ENCODE data around the gene SMIM5.

Gene SMIM5, protein sequence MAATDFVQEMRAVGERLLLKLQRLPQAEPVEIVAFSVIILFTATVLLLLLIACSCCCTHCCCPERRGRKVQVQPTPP

DNA sequence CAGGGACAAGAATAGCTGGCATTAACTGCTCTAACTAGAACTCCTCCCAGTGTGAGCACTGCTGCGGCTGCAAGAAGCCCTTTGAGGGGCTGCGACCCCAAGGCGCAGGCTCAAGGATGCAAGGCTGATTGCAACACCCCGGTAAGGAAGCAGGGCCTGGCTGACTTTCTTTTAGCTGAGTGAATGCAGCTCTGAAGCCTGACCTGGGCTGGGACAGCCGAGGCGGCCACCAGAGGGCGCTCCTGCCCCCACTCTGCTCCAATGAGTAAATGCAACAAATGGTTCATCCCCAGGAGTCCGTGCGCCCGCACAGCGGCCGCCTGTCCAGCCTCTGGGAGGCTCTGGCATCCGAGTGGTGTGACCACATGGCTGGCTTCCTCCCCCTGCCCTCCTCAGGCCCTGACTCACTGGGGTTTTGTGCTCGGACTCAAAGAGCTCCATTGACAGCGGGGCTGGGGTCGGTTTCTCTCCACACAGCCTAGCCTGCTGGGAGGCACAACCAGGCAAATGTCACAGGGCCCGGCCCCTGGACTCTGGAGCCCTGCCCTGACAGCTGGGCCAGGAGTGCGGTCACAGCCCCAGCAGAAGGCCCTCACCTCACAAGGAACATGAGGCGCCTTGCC lies at the start of gene SMIM5:
Gene SMIM5, plus strand, starts transcription at position 572 of the 623 bp plus-strand sequence. CDS start 6,768 bp downstream, outside the sequence.
- no peaks in the 10 kb centered on the region; the same call in 1 of the 2 replicates for H3K36me3 ChIP-seq (ENCODE audit: insufficient read depth, low read depth, low read length)
- H3K4me3 ChIP-seq (ENCODE audit: low read length) = no peak within 1 kb of the TSS
- H3K4me1 ChIP-seq (ENCODE audit: insufficient read depth, low read length) = peaks cover 6% of the 10 kb centered on the region; the same call in 1 of the 2 replicates
- no peak within 1 kb of the TSS for H3K9ac ChIP-seq (ENCODE audit: low read depth, low read length)
- no peak within 1 kb of the TSS for H3K27ac ChIP-seq (ENCODE audit: low read length)
- H3K27me3 ChIP-seq (ENCODE audit: insufficient read depth, low read length) = no peaks in the 10 kb centered on the region
- no peaks in the 10 kb centered on the region for H3K9me3 ChIP-seq (ENCODE audit: insufficient read depth, low read depth, low read length)

DNA sequence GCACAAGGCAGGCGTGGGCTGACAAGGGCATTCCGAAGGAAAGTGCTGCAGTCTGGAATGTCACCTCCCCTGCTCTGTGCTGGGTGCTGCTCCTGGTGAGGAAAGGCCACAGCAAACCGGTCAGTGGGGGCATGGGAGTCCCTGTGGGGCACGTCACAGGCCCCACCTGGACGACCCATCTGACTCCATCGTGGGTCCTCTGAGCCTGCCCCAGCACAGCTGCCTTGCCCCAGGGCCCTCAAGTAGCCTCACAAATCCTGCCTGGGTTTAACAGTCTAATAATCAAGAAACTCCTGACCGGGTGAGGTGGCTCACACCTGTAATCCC lies 48.4 kb upstream of the SMIM5 start:
- Histone ChIP-seq H3K27me3 (ENCODE audit: insufficient read depth, low read length) (peaks cover 28% of the 10 kb centered on the region), H3K27ac (ENCODE audit: low read length) (no peak overlapping the region), H3K4me3 (ENCODE audit: low read length) (no peak overlapping the region), H3K36me3 (ENCODE audit: insufficient read depth, low read depth, low read length) (no peaks in the 10 kb centered on the region), H3K4me1 (ENCODE audit: insufficient read depth, low read length) (no peaks in the 10 kb centered on the region), H3K9me3 (ENCODE audit: insufficient read depth, low read depth, low read length) (no peaks in the 10 kb centered on the region), H3K9ac (ENCODE audit: low read depth, low read length) (no peak overlapping the region)

DNA sequence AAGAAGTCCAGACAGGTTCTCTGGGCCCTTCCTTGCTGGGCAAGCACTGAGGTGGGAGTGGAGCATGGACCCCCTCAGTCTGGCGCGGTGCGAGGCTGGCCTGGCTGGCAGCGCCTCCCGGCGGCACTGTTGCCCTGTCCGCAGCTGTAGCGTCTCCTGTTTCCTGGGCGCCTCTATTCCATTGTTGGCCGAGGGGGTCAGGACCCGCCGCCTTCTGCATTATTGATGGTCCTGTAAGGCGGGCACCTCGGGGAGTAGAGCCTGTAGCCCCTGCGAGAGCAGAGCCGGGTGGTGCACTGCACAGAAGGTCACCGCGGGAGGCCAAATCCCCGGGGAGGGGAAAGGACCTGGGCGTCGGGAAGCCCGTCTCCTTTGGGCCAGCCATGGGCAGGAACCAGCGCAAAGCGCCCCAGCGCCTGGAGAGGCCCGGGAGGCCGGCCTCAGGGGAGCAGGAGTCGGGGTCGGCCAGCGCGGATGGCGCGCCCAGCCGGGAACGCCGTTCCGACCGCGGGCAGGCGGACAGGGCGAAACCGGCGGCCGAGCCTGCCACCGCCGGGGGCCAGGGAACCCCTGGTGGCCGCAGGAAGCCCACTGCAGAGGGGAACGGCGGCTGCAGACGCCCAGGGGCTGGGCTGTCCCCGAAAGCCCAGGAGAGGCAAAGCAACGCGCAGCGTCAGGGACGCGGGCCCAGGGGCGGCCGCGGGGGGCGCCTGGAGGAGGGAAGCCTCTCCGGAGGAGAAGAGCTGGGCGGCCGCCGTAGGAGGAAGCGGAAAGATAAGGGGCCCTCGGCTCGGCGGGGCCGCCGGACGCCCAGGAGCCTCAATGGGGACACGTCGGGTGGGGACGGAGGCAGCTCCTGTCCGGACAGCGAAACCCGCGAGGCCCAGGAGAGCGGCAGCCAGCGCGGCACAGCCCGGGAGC lies 45.3 kb upstream of the SMIM5 start, which contains the start of gene MYO15B:
Gene MYO15B, plus strand, starts transcription at position 126 of the 921 bp plus-strand sequence. Its CDS starts 258 bp downstream, at position 384.
- peaks cover 39% of the 10 kb centered on the region for H3K27me3 ChIP-seq (ENCODE audit: insufficient read depth, low read length)
- H3K4me3 ChIP-seq (ENCODE audit: low read length) = peak within 1 kb of the TSS; percentile 65
- H3K9me3 ChIP-seq (ENCODE audit: insufficient read depth, low read depth, low read length) = no peaks in the 10 kb centered on the region
- H3K27ac ChIP-seq (ENCODE audit: low read length) = no peak within 1 kb of the TSS
- peak within 1 kb of the TSS; percentile 56; the same call in 1 of the 2 replicates for H3K9ac ChIP-seq (ENCODE audit: low read depth, low read length)
- H3K4me1 ChIP-seq (ENCODE audit: insufficient read depth, low read length) = no peaks in the 10 kb centered on the region
- H3K36me3 ChIP-seq (ENCODE audit: insufficient read depth, low read depth, low read length) = no peaks in the 10 kb centered on the region

DNA sequence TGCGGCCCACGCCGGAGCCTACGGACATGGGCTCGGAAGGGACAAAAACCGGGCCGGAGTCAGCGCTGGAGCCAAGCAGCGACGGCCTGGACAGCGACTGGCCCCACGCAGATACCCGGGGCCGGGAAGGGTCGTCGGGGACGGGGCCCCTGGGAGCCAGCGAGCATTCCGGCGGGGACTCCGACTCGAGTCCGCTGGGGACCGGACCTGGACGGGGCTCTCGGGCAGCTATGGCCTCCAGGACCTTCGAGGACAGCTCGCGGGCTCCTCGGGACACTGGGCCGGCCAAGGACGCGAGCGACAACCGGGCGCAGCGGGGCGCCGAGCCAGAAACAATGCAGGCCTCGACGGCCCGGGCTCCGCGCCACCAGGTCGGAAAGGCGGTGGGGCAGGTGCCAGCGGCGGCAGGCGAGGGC lies 44.6 kb upstream of the SMIM5 start:
- no peaks in the 10 kb centered on the region for H3K9me3 ChIP-seq (ENCODE audit: insufficient read depth, low read depth, low read length)
- H3K36me3 ChIP-seq (ENCODE audit: insufficient read depth, low read depth, low read length) = no peaks in the 10 kb centered on the region
- H3K9ac ChIP-seq (ENCODE audit: low read depth, low read length) = no peak overlapping the region
- peak overlapping the region; percentile 65 for H3K4me3 ChIP-seq (ENCODE audit: low read length)
- H3K27me3 ChIP-seq (ENCODE audit: insufficient read depth, low read length) = peaks cover 39% of the 10 kb centered on the region
- H3K4me1 ChIP-seq (ENCODE audit: insufficient read depth, low read length) = no peaks in the 10 kb centered on the region
- no peak overlapping the region for H3K27ac ChIP-seq (ENCODE audit: low read length)

DNA sequence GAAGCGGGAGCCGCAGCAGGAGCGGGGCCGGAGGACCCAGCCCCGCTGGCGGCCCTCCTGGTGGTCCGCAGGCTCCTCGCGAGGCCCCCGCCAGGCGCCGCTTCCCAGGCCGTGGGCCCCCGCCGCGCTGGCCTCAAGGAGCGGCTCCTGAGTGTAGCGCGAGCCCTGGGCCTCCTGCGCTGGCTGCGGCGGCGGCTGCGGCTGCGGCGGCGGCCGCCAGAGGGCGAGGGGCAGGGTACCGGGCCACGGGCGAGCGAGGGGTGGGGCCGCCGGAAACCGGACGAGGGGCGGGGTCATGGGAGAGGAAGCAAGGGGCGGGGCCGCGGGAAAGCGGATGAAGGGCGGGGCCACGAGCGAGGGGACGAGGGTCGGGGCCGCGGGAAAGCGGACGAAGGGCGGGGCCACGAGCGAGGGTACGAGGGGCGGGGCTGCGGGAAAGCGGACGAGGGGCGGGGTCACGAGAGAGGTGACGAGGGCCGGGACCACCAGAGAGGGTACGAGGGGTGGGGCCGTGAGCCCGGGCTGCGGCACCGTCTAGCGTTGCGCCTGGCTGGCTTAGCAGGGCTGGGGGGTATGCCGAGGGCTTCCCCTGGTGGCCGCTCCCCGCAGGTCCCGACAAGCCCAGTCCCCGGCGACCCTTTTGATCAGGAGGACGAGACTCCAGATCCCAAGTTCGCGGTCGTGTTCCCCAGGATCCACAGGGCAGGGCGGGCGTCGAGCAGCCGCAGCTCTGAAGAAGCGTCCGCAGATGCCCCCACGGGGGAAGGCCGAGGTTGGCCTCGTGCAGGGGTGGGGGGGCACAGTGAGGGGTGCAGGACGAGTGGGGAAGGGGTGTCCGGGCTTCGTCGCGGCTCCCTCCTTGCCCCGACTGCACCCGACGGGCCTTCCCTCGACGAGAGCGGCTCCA lies 44.0 kb upstream of the SMIM5 start:
- no peak overlapping the region for H3K27ac ChIP-seq (ENCODE audit: low read length)
- no peaks in the 10 kb centered on the region for H3K4me1 ChIP-seq (ENCODE audit: insufficient read depth, low read length)
- peak overlapping the region; percentile 59; the same call in 1 of the 2 replicates for H3K9ac ChIP-seq (ENCODE audit: low read depth, low read length)

DNA sequence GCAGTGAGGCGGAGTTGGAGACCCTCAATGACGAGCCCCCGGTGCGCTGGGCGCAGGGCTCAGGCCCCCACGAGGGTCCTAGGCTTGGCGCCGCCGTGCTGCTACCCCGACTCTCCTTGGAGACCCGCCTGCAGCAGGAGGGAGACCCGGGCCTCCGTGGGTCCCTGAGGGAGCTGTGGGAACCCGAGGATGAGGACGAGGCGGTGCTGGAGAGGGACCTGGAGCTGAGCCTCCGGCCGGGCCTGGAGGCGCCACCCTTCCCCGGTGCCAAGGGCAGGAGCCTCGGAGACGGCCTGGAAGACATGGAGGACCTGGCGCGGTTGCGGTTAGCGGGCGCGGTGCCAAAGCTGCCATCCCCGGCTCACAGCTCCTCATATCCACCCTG lies 43.3 kb upstream of the SMIM5 start:
- Histone ChIP-seq H3K36me3 (ENCODE audit: insufficient read depth, low read depth, low read length) (no peaks in the 10 kb centered on the region), H3K9ac (ENCODE audit: low read depth, low read length) (peak overlapping the region; percentile 59; the same call in 1 of the 2 replicates), H3K27ac (ENCODE audit: low read length) (no peak overlapping the region), H3K9me3 (ENCODE audit: insufficient read depth, low read depth, low read length) (no peaks in the 10 kb centered on the region), H3K4me3 (ENCODE audit: low read length) (peak overlapping the region; percentile 60; the same call in 1 of the 2 replicates), H3K27me3 (ENCODE audit: insufficient read depth, low read length) (peaks cover 39% of the 10 kb centered on the region), H3K4me1 (ENCODE audit: insufficient read depth, low read length) (no peaks in the 10 kb centered on the region)

More for the DNA sequence above, 44.0 kb upstream of the SMIM5 start:
- Histone ChIP-seq H3K4me3 (ENCODE audit: low read length) (peak overlapping the region; percentile 65; the same call in 1 of the 2 replicates), H3K9me3 (ENCODE audit: insufficient read depth, low read depth, low read length) (no peaks in the 10 kb centered on the region), H3K27me3 (ENCODE audit: insufficient read depth, low read length) (peaks cover 39% of the 10 kb centered on the region), H3K36me3 (ENCODE audit: insufficient read depth, low read depth, low read length) (no peaks in the 10 kb centered on the region)

DNA sequence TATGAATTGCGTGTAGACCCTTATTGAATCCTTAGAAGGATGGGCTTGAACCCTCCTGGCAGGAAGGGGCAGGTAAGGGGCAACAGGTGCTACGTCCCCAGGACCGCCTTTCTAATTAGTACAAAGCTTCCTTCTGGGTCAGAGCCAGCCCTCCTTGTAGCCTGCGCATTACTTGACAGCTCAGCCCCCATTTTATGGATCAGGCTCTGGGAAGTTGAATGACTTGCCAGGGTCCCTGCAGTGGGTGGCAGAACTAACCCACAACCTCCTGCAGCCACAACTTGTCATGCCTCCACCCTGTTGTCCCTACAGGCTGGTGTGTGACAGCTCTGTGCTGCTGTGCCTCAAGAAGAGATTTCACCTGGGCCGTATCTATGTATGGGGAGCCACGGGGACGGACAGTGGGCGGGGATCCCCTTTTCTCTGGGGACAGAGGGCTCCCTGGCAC lies 42.9 kb upstream of the SMIM5 start:
- Histone ChIP-seq H3K27ac (ENCODE audit: low read length) (no peak overlapping the region), H3K4me3 (ENCODE audit: low read length) (no peak overlapping the region), H3K4me1 (ENCODE audit: insufficient read depth, low read length) (no peaks in the 10 kb centered on the region), H3K9me3 (ENCODE audit: insufficient read depth, low read depth, low read length) (no peaks in the 10 kb centered on the region), H3K9ac (ENCODE audit: low read depth, low read length) (no peak overlapping the region), H3K36me3 (ENCODE audit: insufficient read depth, low read depth, low read length) (no peaks in the 10 kb centered on the region), H3K27me3 (ENCODE audit: insufficient read depth, low read length) (peaks cover 39% of the 10 kb centered on the region)

DNA sequence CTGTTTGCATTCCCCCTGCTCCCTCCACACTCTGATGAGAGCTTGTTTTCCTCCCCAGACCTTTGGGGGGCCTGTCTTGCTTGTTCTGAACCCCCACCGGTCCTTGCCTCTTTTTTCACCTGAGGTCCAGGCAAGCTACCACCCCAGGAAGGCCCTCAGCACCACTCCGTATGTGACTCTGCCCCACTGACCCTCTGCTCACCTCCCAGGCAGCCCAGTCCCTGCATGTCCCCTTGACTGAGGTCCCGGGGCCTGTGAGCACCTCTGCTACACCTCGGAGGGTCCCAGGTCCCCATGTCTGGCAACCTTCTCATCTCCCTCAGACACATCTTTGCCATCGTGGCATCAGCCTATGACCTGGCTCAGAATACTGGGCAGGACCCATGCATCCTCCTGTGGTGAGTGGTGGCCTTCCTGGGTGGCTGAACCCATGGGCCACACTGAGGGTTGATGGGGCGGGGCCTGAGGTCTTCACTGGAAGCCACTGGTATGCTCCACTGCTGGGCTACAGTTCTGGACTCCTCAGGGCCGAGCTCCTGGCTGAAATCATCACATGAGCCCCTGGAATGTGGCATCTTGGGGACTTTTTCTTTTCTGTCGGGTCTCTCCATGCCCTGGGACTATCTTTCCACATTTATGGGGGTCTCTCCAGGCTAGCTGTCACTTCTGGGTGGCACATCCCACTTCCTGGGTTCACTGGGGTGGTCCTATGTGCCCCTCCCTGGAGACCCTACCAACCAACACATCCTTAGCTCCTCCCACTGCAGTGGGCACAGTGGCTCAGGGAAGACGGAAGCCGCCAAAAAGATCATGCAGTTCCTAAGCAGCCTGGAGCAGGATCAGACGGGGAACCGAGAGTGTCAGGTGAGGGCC lies 42.1 kb upstream of the SMIM5 start:
- H3K9ac ChIP-seq (ENCODE audit: low read depth, low read length) = no peak overlapping the region
- peaks cover 39% of the 10 kb centered on the region for H3K27me3 ChIP-seq (ENCODE audit: insufficient read depth, low read length)
- no peaks in the 10 kb centered on the region for H3K9me3 ChIP-seq (ENCODE audit: insufficient read depth, low read depth, low read length)
- H3K4me3 ChIP-seq (ENCODE audit: low read length) = no peak overlapping the region
- H3K27ac ChIP-seq (ENCODE audit: low read length) = no peak overlapping the region
- H3K36me3 ChIP-seq (ENCODE audit: insufficient read depth, low read depth, low read length) = no peaks in the 10 kb centered on the region
- H3K4me1 ChIP-seq (ENCODE audit: insufficient read depth, low read length) = no peaks in the 10 kb centered on the region

DNA sequence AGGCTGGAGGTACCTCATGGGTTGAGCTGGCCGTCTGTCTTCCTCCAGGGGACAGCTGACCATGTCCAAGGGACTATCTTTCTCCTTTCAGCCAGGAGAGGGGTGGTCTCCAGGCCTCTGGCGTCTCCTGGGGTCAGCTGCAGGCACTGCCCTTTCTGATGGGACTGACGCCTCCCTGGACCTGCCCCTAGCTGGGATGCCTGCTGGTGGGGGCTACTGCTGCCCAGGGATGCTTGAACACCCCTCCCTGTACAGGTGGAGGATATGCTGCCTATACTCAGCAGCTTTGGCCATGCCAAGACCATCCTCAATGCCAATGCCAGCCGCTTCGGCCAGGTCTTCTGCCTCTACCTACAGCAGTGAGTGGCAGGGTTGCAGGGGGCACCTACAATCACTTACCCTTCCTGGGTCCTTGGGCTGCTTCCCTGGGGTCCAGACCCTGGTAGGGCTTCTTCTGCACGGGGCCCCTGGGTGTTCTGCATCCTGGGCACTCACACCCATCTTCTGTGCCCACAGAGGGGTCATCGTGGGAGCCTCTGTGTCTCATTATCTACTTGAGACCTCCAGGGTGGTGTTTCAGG lies 41.4 kb upstream of the SMIM5 start:
- Histone ChIP-seq H3K27me3 (ENCODE audit: insufficient read depth, low read length) (peaks cover 35% of the 10 kb centered on the region), H3K4me3 (ENCODE audit: low read length) (no peak overlapping the region), H3K9me3 (ENCODE audit: insufficient read depth, low read depth, low read length) (no peaks in the 10 kb centered on the region), H3K27ac (ENCODE audit: low read length) (no peak overlapping the region), H3K4me1 (ENCODE audit: insufficient read depth, low read length) (no peaks in the 10 kb centered on the region), H3K36me3 (ENCODE audit: insufficient read depth, low read depth, low read length) (no peaks in the 10 kb centered on the region), H3K9ac (ENCODE audit: low read depth, low read length) (no peak overlapping the region)

DNA sequence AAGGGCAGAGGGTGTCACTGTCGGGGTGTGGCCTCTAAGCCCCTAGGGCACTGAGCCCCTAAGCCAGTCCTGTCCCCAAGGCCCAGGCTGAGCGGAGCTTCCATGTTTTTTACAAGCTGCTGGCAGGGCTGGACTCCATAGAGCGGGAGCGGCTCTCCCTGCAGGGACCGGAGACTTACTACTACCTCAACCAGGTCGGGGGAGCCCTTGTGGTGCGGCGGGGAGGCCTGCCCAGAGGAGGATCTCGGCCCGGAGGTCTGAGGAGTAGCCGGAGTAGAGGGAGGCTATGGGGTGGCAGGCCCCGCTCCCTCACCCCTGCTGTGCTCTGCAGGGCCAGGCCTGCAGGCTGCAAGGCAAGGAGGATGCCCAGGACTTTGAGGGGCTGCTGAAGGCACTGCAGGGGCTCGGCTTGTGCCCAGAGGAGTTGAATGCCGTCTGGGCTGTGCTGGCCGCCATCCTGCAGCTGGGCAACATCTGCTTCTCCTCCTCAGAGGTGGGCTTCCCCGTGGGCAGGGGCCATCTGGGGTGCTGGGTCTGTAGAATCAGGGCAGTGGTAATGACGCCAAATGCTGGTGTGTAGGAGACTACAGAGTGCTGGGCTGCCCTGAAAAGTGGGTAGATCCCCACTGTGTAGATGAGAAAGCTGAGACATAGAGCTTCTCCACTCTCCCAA lies 40.8 kb upstream of the SMIM5 start:
- H3K36me3 ChIP-seq (ENCODE audit: insufficient read depth, low read depth, low read length) = no peaks in the 10 kb centered on the region
- H3K4me1 ChIP-seq (ENCODE audit: insufficient read depth, low read length) = no peaks in the 10 kb centered on the region
- no peak overlapping the region for H3K27ac ChIP-seq (ENCODE audit: low read length)
- no peak overlapping the region for H3K4me3 ChIP-seq (ENCODE audit: low read length)
- no peak overlapping the region for H3K9ac ChIP-seq (ENCODE audit: low read depth, low read length)
- no peaks in the 10 kb centered on the region for H3K9me3 ChIP-seq (ENCODE audit: insufficient read depth, low read depth, low read length)
- peaks cover 28% of the 10 kb centered on the region for H3K27me3 ChIP-seq (ENCODE audit: insufficient read depth, low read length)
